Daoy (cell line): ENCODE data around the gene BSPH1. TPM values are rescaled to one million over a fixed set of nuclear protein-coding genes. Genes with fewer than 3 reads are reported as not detected.
"Not testable (repeated sequence)": the region's sequence is repeated elsewhere in the genome, so short reads cannot be mapped to it uniquely, and the experiment has no call there.

Experiments
- DNase-seq: peaks from one replicate; pipeline ENCODE4 v3.0.0-alpha.2; 2015; ENCODE audit warnings: low read depth
- total RNA-seq: library from RNA; depleted of rRNA; stranded (reverse); fragments of >200 nt; shearing (Covaris generic); gene quantifications from 2 replicates; pipeline ENCODE4 v1.2.3, GENCODE V29; 2014; rRNA removed

The BSPH1 gene
- total RNA-seq, 1 experiment from 2014 or later = not detected

GRCh38 chr19:47920107-47920506 lies 71.9 kb downstream of the BSPH1 start:
- not testable (repeated sequence) for DNase-seq

Other genes starting within 250 kb of the BSPH1 start
- gene NOP53, start 246.6 kb downstream of the BSPH1 start, total RNA-seq = 48.0 and 56.6 TPM in 2 replicates
- gene SELENOW, start 213.5 kb downstream of the BSPH1 start, total RNA-seq = 239 and 251 TPM in 2 replicates
- not detected in 2 replicates for gene TPRX1, start 187.6 kb downstream of the BSPH1 start, total RNA-seq
- gene CRX, start 170.2 kb downstream of the BSPH1 start, total RNA-seq = not detected in 2 replicates
- gene TPRX2, start 132.9 kb downstream of the BSPH1 start, total RNA-seq = not detected in 2 replicates
- gene SULT2A1, start 105.9 kb downstream of the BSPH1 start, total RNA-seq = not detected in 2 replicates
- not detected in 2 replicates for gene ELSPBP1, start 2.5 kb upstream of the BSPH1 start, total RNA-seq
- gene CABP5, start 51.9 kb upstream of the BSPH1 start, total RNA-seq = not detected in 2 replicates
- gene PLA2G4C, start 118.6 kb upstream of the BSPH1 start, total RNA-seq = 2.2 and 4.7 TPM in 2 replicates
- 48.5 and 83.8 TPM in 2 replicates for gene LIG1, start 178.2 kb upstream of the BSPH1 start, total RNA-seq
- gene ZSWIM9, start 178.5 kb upstream of the BSPH1 start, total RNA-seq = 0.86 and 3.0 TPM in 2 replicates